Erythroblast (primary cell): Measurements from ENCODE around the gene ZDHHC11.
"Not testable (repeated sequence)": the region's sequence is repeated elsewhere in the genome, so short reads cannot be mapped to it uniquely, and the experiment has no call there.

Experiments used
- DNase-seq, 2 experiments: peaks; one replicate each; lab custom pipeline; 2025; lab: John Stamatoyannopoulos, UW
- GATA1 ChIP-seq: IDR thresholded peaks from 2 replicates; pipeline ENCODE4 v1.6.1; 2011; ENCODE audit warnings: low read depth, mild to moderate bottlenecking, control low read depth, low read length, moderate library complexity
- POLR2A ChIP-seq: IDR thresholded peaks from 2 replicates; pipeline ENCODE4 v1.6.1; 2011; ENCODE audit warnings: mild to moderate bottlenecking, low read length

ZDHHC11 gene

DNA sequence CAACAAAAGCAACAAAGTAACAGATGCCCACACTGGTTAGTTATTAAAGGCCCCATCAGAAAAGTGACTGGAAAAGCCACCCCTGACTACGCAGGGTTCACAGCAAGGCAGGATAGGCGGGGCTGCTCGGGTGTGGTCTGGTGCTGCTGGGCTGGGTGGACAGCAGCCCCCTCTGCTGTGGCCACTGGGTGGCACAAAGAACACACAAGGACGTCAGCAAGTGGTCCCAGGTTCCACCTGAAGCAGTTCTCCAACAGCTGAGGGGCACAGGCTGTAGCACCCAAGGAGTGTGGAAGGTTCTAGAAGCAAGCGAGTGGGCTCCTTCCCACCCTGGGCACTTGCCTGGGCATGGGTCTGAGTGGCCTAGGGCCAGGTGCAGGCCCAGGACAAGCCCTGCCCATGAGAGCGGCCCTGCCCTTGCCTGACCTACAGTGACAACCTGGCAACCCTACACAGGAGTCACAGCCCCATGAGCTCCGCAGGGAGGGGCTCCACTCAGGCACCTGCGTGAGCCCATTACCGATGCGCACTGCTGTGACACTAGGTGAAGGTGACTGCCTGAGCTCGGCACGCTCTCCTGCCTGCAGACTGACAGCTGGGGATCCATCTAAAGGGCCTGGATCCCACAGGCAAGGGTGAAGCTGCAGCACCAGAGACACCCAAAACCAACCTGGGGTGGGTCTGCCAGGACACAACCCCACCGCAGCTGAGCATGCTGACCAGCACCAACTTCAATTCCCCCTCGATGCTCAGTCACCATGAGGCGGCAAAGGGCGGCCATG lies 33.8 kb upstream of the ZDHHC11 start:
- TF ChIP-seq POLR2A, result no peak
- no peak for TF ChIP-seq GATA1
- DNase-seq, result peak; percentile 19 to 28

DNA sequence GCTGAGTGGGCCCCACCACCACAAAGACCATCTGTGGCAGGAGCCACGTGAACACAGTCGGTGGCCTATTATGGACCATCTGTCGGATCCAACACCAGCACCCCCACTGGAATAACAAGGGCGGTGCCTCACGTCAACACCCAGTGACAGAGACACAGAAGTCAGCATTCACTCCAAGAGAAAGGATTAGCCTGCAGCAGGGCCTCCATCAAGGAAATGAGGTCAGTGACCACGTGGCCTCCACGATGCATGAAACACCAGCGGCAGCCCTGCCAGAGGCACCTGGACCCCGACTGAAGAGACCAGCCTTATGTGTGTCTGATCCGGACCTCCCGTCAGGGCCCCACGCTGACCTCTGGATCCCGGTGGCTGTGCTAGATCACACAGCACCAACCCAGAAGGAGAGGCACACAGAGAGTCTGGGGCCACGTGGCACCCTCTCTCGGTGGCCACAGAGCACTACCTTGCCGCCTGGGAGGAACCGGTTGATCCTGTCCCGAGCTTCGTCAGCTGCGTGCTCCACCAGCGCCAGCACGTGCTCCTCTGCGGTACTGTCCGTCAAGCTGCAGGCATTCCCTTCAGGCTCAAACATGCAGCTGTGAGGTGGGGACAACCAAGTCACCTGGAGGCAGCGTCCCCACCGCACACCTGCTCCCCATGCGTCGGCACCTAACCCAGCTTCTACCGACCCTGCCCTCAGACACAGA lies 32.8 kb upstream of the ZDHHC11 start:
- no peak for DNase-seq

DNA sequence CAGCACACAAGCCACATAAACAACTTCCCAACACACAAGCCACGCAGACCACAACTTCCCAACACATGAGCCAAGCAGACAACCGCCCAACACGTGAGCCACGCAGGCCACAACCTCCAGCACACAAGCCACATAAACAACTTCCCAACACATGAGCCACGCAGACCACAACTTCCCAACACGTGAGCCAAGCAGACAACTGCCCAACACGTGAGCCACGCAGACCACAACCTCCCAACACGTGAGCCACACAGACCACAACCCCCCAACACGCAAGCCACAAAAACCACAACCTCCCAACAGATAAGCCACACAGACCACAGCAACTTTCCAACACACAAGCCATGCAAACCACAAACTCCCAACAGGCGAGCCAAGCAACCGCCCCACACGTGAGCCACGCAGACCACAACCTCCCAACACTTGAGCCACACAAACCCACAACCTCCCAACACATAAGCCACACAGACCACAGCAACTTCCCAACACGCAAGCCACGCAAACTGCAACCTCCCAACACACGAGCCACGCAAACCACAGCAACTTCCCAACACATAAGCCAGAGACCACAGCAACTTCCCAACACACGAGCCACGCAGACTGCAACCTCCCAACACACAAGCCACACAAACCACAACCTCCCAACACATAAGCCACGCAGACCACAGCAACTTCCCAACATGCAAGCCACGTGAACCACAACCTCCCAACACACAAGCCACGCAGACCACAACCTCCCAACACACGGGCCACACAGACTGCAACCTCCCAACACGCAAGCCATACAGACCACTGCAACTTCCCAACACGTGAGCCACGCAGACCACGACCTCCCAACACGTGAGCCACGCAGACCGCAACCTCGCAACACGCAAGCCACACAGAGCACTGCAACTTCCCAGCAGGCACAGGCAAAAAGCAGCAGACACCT lies 31.7 kb upstream of the ZDHHC11 start:
- no peak for DNase-seq
- no peak for TF ChIP-seq POLR2A
- no peak for TF ChIP-seq GATA1

More for the DNA sequence above, 32.8 kb upstream of the ZDHHC11 start:
- TF ChIP-seq GATA1 (no peak), POLR2A (no peak)

DNA sequence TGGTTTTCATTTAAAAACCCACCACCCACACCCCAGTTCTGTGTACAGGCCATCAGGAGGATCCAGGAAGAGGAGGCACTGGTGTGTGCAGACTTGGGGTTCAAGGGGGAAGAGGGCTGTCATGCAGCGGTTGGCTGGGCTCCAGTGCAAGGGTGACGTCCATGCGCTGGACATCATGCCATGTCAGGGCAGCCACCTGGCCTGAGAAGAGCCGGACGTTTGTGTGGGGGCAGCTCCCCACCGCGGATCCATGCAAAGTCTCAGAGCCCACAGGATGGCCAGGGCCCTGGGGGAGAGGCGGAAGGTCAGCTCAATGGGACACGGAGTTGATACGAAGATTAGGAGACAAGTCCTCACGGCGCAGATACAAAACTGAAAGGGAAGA lies 30.8 kb upstream of the ZDHHC11 start:
- DNase-seq, result no peak
- TF ChIP-seq POLR2A, result no peak

DNA sequence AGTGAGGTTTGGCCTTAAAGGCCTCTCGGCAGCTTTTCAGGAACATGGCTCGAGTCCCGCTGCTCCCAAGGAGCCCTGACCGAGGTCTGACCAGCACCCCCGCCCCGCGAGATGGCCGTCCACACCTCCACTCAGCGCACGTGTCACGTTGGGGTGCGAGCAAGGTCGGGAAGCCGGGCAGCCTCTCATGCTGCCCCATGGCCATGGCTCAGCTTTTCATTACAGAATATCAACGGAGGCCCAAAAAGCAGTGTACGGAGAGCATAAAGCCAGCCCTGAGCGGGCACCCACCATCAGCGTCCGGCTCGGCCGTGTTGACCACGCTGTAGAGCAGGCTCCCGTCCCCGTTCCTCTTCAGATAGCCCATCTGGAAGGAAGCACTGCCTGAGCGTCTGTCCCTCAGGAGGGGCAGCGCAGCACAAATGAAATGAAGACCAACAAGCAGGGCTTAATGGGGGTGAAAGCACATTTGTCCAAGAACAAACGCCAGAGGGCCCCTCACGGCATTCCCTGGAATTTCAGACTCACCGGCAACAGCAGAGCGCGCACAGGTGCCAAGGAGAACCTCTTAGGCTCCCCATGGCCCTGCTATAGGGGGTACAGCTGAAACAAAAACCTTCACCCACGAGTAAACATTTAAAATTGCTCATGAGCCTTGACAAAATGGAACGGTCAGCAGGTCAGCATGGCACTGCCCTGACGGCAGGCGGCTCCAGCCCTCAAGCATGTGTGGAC lies 30.2 kb upstream of the ZDHHC11 start:
- TF ChIP-seq POLR2A (no peak), GATA1 (no peak)
- no peak for DNase-seq

DNA sequence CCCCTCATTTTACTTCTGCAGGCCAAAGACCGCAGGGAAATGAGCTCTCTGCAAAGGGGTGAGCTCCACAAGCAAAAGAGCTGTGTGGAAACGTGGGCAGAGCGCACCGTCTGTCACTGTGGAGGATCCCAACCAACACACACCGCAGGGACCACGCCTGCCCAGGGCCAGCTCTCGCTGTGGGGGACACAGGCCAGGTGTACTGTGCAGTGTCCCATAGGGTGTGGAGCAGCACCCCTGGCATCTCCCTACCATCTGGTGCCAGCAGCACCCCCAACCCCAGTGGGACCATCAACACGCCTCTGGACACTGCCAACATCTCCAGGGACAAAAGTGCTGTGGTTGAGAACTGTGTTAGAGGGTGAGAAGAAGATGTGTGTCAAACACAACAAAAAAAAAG lies 27.9 kb upstream of the ZDHHC11 start:
- not testable (repeated sequence) for DNase-seq

DNA sequence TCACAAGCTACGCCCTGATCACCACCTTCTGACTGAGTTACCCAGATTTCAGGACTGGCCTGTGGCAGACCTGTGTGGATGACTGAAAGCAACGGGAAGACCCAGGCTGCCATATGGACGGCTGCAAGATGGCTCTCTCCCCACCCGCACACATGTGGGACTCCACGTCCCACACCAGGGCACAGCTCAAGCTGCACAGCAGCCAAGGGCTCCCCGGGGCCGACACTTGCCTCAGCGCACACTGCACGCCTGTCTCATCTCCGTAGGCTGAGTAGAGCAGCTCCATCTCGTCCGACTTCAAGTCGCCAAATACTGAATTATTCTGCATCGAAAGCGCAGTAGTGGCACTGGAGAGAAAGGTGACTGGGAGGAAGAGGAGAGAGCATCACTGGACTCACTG lies 27.3 kb upstream of the ZDHHC11 start:
- DNase-seq, result no peak
- no peak for TF ChIP-seq POLR2A
- no peak for TF ChIP-seq GATA1

DNA sequence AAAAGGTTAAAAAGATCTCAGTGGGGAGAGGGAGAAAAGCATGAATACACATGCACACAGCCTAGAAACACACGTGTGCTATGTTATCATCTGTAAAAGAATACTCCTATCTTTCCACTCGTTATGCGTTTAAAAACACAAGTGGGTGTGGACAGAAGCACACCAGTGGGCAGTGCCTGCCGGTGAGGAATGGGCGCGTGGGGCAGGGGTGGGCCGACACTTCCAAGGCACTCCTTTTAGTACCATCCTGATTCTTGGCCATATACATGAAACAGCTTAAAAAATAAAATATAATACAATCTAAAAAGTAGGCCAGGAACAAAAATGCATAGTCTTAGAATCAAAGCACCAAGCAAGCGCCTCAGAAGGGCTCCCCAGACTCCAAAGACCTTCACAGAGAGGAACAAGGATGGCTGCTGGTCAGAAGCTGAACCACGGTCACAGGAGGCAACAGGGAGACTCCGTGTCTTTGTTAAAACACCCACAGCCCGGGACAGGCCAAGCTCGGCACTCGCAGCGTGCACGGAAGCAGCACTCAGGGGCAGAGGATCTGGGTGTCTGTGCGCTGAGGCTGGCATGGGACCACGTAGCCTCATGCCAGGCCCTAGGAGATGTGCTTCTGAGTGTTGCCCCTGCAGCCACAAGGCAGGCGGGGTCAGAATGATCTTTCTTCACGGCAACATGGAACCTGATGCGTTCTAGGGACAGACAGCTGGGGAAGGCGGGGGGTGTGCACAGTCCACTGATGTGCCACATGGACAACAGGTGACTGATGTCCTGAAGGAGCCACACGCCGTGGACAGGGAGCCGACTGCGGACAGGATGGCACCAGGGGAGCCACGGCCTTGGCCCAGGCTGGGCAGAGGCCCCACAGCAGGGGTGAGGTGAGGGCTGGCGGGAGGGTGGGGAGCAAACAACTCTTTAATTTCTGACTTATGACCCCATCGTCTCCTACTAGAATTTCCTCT lies 25.9 kb upstream of the ZDHHC11 start:
- TF ChIP-seq POLR2A (no peak), GATA1 (no peak)
- DNase-seq, result no peak

DNA sequence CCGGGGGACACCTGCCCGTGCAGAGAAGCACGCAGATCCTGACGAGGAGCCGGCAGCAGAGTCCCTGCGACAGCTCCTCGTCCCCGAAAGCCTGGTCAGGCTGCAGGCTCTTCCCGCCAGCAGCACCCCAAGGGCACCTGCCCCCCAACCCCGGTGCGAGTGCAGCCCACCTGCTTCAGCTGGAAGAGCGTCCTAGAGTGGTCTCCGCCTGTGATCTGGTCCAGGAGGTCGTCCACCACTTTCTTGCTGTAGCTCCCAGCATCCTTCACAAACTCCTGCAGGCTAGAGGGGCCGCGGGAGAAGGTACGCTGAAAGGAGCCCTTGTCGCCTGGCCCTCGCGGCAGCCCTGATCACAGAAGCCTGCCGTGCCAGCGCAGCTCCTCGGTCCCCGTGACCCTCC lies 25.1 kb upstream of the ZDHHC11 start:
- no peak for TF ChIP-seq POLR2A
- no peak for TF ChIP-seq GATA1
- DNase-seq, result no peak

DNA sequence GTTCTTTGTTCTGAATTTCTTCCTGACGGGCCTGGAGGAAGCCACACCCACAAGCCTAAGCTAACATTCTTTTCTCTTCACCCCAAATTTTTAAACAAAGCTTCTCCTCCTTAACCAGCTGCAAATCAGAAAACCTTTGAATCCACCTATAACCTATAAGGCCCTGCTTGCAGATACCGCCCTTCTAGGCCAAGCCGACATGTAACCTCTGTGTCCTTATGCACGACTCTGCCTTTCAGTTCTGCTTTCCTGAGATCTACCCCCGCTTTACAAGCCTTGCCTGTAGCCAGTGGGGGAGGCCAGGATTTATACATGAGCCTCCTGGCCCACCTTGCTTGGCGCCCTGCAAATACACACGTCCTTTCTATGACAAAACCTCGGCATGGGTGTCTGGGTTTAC lies 22.5 kb upstream of the ZDHHC11 start:
- no peak for TF ChIP-seq GATA1
- TF ChIP-seq POLR2A, result no peak
- DNase-seq, result no peak

DNA sequence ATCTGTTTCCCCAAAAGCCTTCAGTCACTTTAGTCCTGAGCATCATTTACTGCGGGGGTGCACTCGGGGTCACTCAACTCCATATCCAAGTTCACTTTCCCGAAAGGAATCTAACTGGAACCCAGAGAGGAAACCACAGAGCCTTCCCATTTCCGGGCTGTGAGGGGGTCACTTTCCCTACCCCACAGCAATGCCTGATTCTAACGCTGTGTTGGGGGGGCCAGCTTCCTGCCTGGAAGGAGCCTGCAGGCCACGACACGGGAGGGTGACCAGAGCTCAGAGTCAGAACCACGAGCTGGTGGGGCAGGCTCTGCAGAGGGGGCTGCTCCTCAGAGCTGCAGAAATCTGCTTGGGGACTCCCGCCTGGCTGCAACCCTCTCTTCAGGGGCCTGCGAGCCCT lies 21.5 kb upstream of the ZDHHC11 start:
- TF ChIP-seq POLR2A (no peak), GATA1 (no peak)
- no peak for DNase-seq

DNA sequence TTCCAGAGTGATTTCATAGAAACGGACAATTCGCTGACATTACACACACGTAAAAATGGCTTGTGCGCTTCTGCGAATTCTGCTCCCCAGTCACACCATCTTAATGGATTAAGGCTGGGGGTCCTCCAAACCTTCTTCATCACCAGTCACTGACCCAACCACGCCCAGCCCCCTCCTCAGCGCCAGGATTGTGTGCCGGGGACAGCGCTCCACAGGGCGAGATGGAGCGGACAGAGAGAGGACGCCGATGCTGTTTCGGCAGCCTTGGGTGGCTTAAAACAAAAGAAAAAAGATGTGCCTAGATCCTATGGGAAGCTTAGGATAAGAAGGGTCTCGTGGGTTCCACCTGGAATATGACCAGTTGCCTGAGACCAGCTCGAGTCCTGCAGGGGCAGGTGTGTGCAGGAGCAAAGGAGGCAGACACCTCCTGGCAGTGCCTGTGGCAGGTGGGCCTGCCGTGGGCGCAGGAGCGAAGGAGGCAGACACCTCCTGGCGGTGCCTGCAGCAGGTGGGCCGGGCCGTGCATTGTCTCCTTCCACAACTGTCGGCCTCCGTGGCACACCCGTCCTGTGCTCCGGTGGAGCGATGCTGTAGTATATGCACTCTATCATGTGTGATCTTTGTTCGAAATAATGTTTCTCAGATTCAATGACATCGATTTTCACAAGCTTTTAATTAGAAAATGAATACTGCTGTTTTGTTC lies 21.0 kb upstream of the ZDHHC11 start:
- TF ChIP-seq POLR2A (no peak), GATA1 (no peak)

More for the DNA sequence above, 21.0 kb upstream of the ZDHHC11 start:
- no peak for DNase-seq
